ENCODE results near the gene GIMAP4. TPM values are rescaled to one million over a fixed set of nuclear protein-coding genes. Genes with fewer than 3 reads are reported as not detected.
"Not testable (repeated sequence)": the region's sequence is repeated elsewhere in the genome, so short reads cannot be mapped to it uniquely, and the experiment has no call there.

GIMAP4 gene
- total RNA-seq, 1 donor from 2014 or later, result 25.3 TPM

- peaks cover 0 to 15% of the 10 kb centered on the region in 2 donors for H3K36me3 ChIP-seq
- H3K4me3 ChIP-seq, result no peak overlapping the region
- no peaks in the 10 kb centered on the region for H3K27me3 ChIP-seq
- DNase-seq (ENCODE audit: extremely low spot score in 2 of 2), result no peak
- no peaks in the 10 kb centered on the region for H3K4me1 ChIP-seq
- intact Hi-C loops (cut with DNase I), result no loop called here
- H3K27ac ChIP-seq, result no peak overlapping the region
- H3K9me3 ChIP-seq, result no peaks in the 10 kb centered on the region
- TF ChIP-seq POLR2AphosphoS5 (IDR thresholded peaks at IDR 0.05; ENCODE audit: insufficient read depth in 1 of 2, low read depth in 1 of 2) (no peak), POLR2A (IDR thresholded peaks at IDR 0.05) (no peak), CTCF (IDR thresholded peaks at IDR 0.05) (no peak)
Observed at GRCh38 chr7:150572496-150572895, 5.3 kb downstream of the GIMAP4 start.

- H3K9me3 ChIP-seq; H3K36me3 ChIP-seq; H3K27ac ChIP-seq; DNase-seq (ENCODE audit: extremely low spot score in 2 of 2); intact Hi-C loops (cut with DNase I); H3K4me1 ChIP-seq; H3K4me3 ChIP-seq; H3K27me3 ChIP-seq: not testable (repeated sequence)
Observed at GRCh38 chr7:150579979-150580637, 12.9 kb downstream of the GIMAP4 start.

- intact Hi-C loops (cut with DNase I), result no loop called here
- H3K27me3 ChIP-seq, result no peaks in the 10 kb centered on the region
- H3K27ac ChIP-seq, result no peak overlapping the region
- no peaks in the 10 kb centered on the region for H3K36me3 ChIP-seq
- H3K9me3 ChIP-seq, result no peaks in the 10 kb centered on the region
- H3K4me1 ChIP-seq, result no peaks in the 10 kb centered on the region
- TF ChIP-seq POLR2A (IDR thresholded peaks at IDR 0.05), result no peak
- TF ChIP-seq CTCF (IDR thresholded peaks at IDR 0.05), result no peak
- no peak for TF ChIP-seq POLR2AphosphoS5 (IDR thresholded peaks at IDR 0.05; ENCODE audit: insufficient read depth in 1 of 2, low read depth in 1 of 2)
- H3K4me3 ChIP-seq, result no peak overlapping the region
- no peak for DNase-seq (ENCODE audit: extremely low spot score in 2 of 2)
Observed at GRCh38 chr7:150580638-150581394, 13.6 kb downstream of the GIMAP4 start.

- Histone ChIP-seq H3K9me3 (no peaks in the 10 kb centered on the region), H3K36me3 (no peaks in the 10 kb centered on the region), H3K27ac (no peak overlapping the region), H3K4me1 (no peaks in the 10 kb centered on the region), H3K27me3 (no peaks in the 10 kb centered on the region), H3K4me3 (no peak overlapping the region)
- intact Hi-C loops (cut with DNase I), result no loop called here
- TF ChIP-seq POLR2A (IDR thresholded peaks at IDR 0.05) (no peak), POLR2AphosphoS5 (IDR thresholded peaks at IDR 0.05; ENCODE audit: insufficient read depth in 1 of 2, low read depth in 1 of 2) (no peak), CTCF (IDR thresholded peaks at IDR 0.05) (no peak)
- DNase-seq (ENCODE audit: extremely low spot score in 2 of 2), result no peak
Observed at GRCh38 chr7:150585199-150585598, 18.0 kb downstream of the GIMAP4 start.

- Histone ChIP-seq H3K4me1 (no peaks in the 10 kb centered on the region), H3K36me3 (no peaks in the 10 kb centered on the region), H3K4me3 (no peak overlapping the region), H3K9me3 (no peaks in the 10 kb centered on the region), H3K27ac (no peak overlapping the region), H3K27me3 (no peaks in the 10 kb centered on the region)
- DNase-seq (ENCODE audit: extremely low spot score in 2 of 2), result no peak
- intact Hi-C loops (cut with DNase I), result no loop called here
- TF ChIP-seq POLR2A (IDR thresholded peaks at IDR 0.05) (no peak), POLR2AphosphoS5 (IDR thresholded peaks at IDR 0.05; ENCODE audit: insufficient read depth in 1 of 2, low read depth in 1 of 2) (no peak), CTCF (IDR thresholded peaks at IDR 0.05) (no peak)
Observed at GRCh38 chr7:150586068-150586784, 19.0 kb downstream of the GIMAP4 start.

All from vagina (tissue), 2 donors.